Adrenal gland (tissue), 5 donors: ENCODE data around the gene PACSIN1.

Experiments used
- CTCF ChIP-seq, 6 experiments: fragments of 450-650 bp in 4 of 6; fragments of 200-600 bp in 2 of 6; sonication (generic) in 1 of 6; IDR thresholded peaks; 1 replicate in 5 of 6; 2 replicates in 1 of 6; pipeline versions ENCODE4 v1.5.1 to v1.8.0; 2016 to 2021; ENCODE audit warnings: antibody characterized with exemption in 6 of 6, mild to moderate bottlenecking in 2 of 6, moderate library complexity in 1 of 6
- POLR2A ChIP-seq, 2 donors: fragments of 450-650 bp; IDR thresholded peaks; one replicate each; pipeline ENCODE4 v1.6.1; 2017; ENCODE audit warnings: antibody characterized with exemption in 2 of 2, mild to moderate bottlenecking in 2 of 2, moderate library complexity in 1 of 2
- donor health status: DM: no; HTN: no; CAD: no.

- TF ChIP-seq CTCF (IDR thresholded peaks at IDR 0.05), result no peak
- no peak for TF ChIP-seq POLR2A (IDR thresholded peaks at IDR 0.05)
These were observed 69.8 kb downstream of the PACSIN1 start for GRCh38 chr6:34535646-34536045.
